Measurements from ENCODE around the gene CCL22.

CCL22 gene

GRCh38 chr16:57403965-57404817, 45.6 kb downstream of the CCL22 start, which contains the start of gene CCL17:
CCL17 (plus strand) TSS chr16:57404767; CDS start chr16:57413933, 9,166 bp downstream.
- H3K9me2 ChIP-seq (replicated peaks; ENCODE audit: insufficient read depth, low read length): no peaks in the 10 kb centered on the region
- no peak for TF ChIP-seq EZH2 (optimal IDR thresholded peaks at IDR 0.05; ENCODE audit: low read depth, low read length)
- DNase-seq: no peak
- H3K9ac ChIP-seq (ENCODE audit: low read length): no peak within 1 kb of the TSS
- no peak within 1 kb of the TSS for H3K4me3 ChIP-seq (ENCODE audit: low read length)
- no peaks in the 10 kb centered on the region for H3K9me3 ChIP-seq (replicated peaks; ENCODE audit: insufficient read depth, low read length)
- H3K27ac ChIP-seq (ENCODE audit: low read length): no peak within 1 kb of the TSS
- peaks cover 16% of the 10 kb centered on the region; the same call in 1 of the 2 replicates for H3K27me3 ChIP-seq (replicated peaks; ENCODE audit: insufficient read depth, low read length)
- no peak within 1 kb of the TSS for H3K4me2 ChIP-seq (ENCODE audit: low read depth, low read length)
- no peaks in the 10 kb centered on the region for H3K4me1 ChIP-seq (ENCODE audit: low read length)
- H3F3A ChIP-seq (ENCODE audit: insufficient read depth, low read length): no peaks in the 10 kb centered on the region
- no peak within 1 kb of the TSS for H2AFZ ChIP-seq (ENCODE audit: low read length)
- no peaks in the 10 kb centered on the region for H3K36me3 ChIP-seq (replicated peaks; ENCODE audit: insufficient read depth, low read length)
- H4K20me1 ChIP-seq (ENCODE audit: insufficient read depth, low read length): no peaks in the 10 kb centered on the region
- no peaks in the 10 kb centered on the region for H3K79me2 ChIP-seq (ENCODE audit: low read length)

- Histone ChIP-seq H4K20me1 (ENCODE audit: insufficient read depth, low read length) (no peaks in the 10 kb centered on the region), H3K4me1 (ENCODE audit: low read length) (no peaks in the 10 kb centered on the region), H3F3A (ENCODE audit: insufficient read depth, low read length) (no peaks in the 10 kb centered on the region), H3K36me3 (replicated peaks; ENCODE audit: insufficient read depth, low read length) (no peaks in the 10 kb centered on the region), H2AFZ (ENCODE audit: low read length) (no peak overlapping the region), H3K9ac (ENCODE audit: low read length) (no peak overlapping the region), H3K27me3 (replicated peaks; ENCODE audit: insufficient read depth, low read length) (peaks cover 16% of the 10 kb centered on the region; the same call in 1 of the 2 replicates), H3K9me2 (replicated peaks; ENCODE audit: insufficient read depth, low read length) (no peaks in the 10 kb centered on the region), H3K4me3 (ENCODE audit: low read length) (no peak overlapping the region), H3K79me2 (ENCODE audit: low read length) (no peaks in the 10 kb centered on the region), H3K27ac (ENCODE audit: low read length) (no peak overlapping the region), H3K4me2 (ENCODE audit: low read depth, low read length) (no peak overlapping the region), H3K9me3 (replicated peaks; ENCODE audit: insufficient read depth, low read length) (no peaks in the 10 kb centered on the region)
- DNase-seq: no peak
- TF ChIP-seq EZH2 (optimal IDR thresholded peaks at IDR 0.05; ENCODE audit: low read depth, low read length): no peak
- TF ChIP-seq EZH2phosphoT487 (IDR thresholded peaks at IDR 0.05; ENCODE audit: low read length): no peak
These were observed 46.5 kb downstream of the CCL22 start for GRCh38 chr16:57405097-57405496.

GRCh38 chr16:57406881-57407280, 48.3 kb downstream of the CCL22 start:
- TF ChIP-seq EZH2phosphoT487 (IDR thresholded peaks at IDR 0.05; ENCODE audit: low read length) (no peak), EZH2 (optimal IDR thresholded peaks at IDR 0.05; ENCODE audit: low read depth, low read length) (no peak)
- TF ChIP-seq, protein P1, sequence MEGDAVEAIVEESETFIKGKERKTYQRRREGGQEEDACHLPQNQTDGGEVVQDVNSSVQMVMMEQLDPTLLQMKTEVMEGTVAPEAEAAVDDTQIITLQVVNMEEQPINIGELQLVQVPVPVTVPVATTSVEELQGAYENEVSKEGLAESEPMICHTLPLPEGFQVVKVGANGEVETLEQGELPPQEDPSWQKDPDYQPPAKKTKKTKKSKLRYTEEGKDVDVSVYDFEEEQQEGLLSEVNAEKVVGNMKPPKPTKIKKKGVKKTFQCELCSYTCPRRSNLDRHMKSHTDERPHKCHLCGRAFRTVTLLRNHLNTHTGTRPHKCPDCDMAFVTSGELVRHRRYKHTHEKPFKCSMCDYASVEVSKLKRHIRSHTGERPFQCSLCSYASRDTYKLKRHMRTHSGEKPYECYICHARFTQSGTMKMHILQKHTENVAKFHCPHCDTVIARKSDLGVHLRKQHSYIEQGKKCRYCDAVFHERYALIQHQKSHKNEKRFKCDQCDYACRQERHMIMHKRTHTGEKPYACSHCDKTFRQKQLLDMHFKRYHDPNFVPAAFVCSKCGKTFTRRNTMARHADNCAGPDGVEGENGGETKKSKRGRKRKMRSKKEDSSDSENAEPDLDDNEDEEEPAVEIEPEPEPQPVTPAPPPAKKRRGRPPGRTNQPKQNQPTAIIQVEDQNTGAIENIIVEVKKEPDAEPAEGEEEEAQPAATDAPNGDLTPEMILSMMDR (IDR thresholded peaks at IDR 0.05; ENCODE audit: low read length): no peak

GRCh38 chr16:57407521-57408353, 49.2 kb downstream of the CCL22 start:
- Histone ChIP-seq H3K27me3 (replicated peaks; ENCODE audit: insufficient read depth, low read length) (peaks cover 23% of the 10 kb centered on the region; the same call in 1 of the 2 replicates), H3F3A (ENCODE audit: insufficient read depth, low read length) (no peaks in the 10 kb centered on the region), H4K20me1 (ENCODE audit: insufficient read depth, low read length) (no peaks in the 10 kb centered on the region), H3K4me3 (ENCODE audit: low read length) (no peak overlapping the region), H3K4me2 (ENCODE audit: low read depth, low read length) (no peak overlapping the region), H3K9me2 (replicated peaks; ENCODE audit: insufficient read depth, low read length) (no peaks in the 10 kb centered on the region), H3K27ac (ENCODE audit: low read length) (no peak overlapping the region), H2AFZ (ENCODE audit: low read length) (no peak overlapping the region), H3K9ac (ENCODE audit: low read length) (no peak overlapping the region), H3K79me2 (ENCODE audit: low read length) (no peaks in the 10 kb centered on the region), H3K9me3 (replicated peaks; ENCODE audit: insufficient read depth, low read length) (no peaks in the 10 kb centered on the region), H3K36me3 (replicated peaks; ENCODE audit: insufficient read depth, low read length) (no peaks in the 10 kb centered on the region), H3K4me1 (ENCODE audit: low read length) (no peaks in the 10 kb centered on the region)
- TF ChIP-seq EZH2 (optimal IDR thresholded peaks at IDR 0.05; ENCODE audit: low read depth, low read length) (no peak), EZH2phosphoT487 (IDR thresholded peaks at IDR 0.05; ENCODE audit: low read length) (no peak)
- TF ChIP-seq, protein P1 (IDR thresholded peaks at IDR 0.05; ENCODE audit: low read length): no peak
- DNase-seq: no peak

More at GRCh38 chr16:57406881-57407280, 48.3 kb downstream of the CCL22 start:
- Histone ChIP-seq H3K4me1 (ENCODE audit: low read length) (no peaks in the 10 kb centered on the region), H3K9me2 (replicated peaks; ENCODE audit: insufficient read depth, low read length) (no peaks in the 10 kb centered on the region), H3F3A (ENCODE audit: insufficient read depth, low read length) (no peaks in the 10 kb centered on the region), H3K36me3 (replicated peaks; ENCODE audit: insufficient read depth, low read length) (no peaks in the 10 kb centered on the region), H3K4me3 (ENCODE audit: low read length) (no peak overlapping the region), H4K20me1 (ENCODE audit: insufficient read depth, low read length) (no peaks in the 10 kb centered on the region), H3K27ac (ENCODE audit: low read length) (no peak overlapping the region), H3K79me2 (ENCODE audit: low read length) (no peaks in the 10 kb centered on the region), H2AFZ (ENCODE audit: low read length) (no peak overlapping the region), H3K27me3 (replicated peaks; ENCODE audit: insufficient read depth, low read length) (peaks cover 16% of the 10 kb centered on the region; the same call in 1 of the 2 replicates), H3K9me3 (replicated peaks; ENCODE audit: insufficient read depth, low read length) (no peaks in the 10 kb centered on the region), H3K4me2 (ENCODE audit: low read depth, low read length) (no peak overlapping the region), H3K9ac (ENCODE audit: low read length) (no peak overlapping the region)
- DNase-seq: no peak

All from MM.1S (cell line).